ENCODE data around the gene CGNL1.

Gene CGNL1

DNA sequence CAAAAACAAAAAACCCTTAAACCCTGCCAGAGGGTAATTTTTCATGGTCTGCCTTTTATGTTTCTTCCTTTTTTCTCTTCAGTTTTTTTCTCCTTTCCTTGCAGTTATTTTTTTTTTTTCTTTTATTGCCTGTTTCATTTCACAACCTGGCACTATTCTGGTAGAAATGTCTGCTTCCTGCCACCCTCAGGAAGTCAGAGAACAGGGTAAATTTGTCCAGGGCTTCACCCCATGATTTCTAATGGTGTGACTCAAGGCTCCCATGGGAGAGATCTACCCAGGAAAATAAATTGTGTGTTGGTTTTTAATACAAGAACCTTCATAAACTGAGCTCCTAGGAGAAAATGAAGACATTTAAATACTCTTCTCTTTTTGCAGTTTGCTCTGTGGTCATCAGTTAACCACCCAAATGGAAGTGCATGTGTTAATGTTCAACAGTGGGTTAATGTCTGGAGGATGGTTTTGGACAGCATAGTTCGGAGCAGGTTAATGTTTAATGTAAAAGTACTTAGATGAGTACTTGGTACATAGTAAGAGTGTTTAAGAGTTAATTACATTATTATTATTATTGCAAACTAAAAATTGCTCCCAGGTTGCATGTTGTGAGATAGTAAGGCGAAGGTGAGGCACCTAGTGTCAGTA, 45.9 kb downstream of the CGNL1 start:
- no peak for DNase-seq (ENCODE audit: low spot score)

DNA sequence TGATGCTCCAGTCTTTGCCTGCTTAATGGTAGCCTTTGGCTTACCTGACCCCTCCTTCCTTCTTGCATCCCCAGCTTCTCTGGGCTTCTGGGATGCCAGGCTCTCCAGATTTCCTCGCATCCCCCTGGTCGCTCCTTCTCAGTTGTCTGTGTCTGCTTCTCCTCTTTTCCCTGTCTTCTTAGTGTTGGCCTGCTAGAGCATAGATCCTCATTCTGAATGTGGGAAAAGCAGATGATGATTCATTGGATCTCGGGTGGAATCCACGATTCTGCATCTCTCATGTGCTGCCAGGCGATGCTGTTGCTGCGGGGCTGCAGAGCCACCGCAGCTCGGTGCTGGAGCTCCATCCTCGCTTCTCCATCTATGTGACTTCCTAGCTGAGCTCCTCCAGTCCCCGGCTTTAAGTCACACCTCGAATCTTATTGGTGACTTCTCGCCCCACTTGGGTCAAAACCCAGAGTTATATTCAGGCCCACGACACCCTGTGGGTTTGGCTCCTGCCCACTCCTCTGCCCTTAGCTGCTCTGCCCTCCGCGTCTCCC, 47.4 kb downstream of the CGNL1 start:
- DNase-seq (ENCODE audit: low spot score), result no peak

DNA sequence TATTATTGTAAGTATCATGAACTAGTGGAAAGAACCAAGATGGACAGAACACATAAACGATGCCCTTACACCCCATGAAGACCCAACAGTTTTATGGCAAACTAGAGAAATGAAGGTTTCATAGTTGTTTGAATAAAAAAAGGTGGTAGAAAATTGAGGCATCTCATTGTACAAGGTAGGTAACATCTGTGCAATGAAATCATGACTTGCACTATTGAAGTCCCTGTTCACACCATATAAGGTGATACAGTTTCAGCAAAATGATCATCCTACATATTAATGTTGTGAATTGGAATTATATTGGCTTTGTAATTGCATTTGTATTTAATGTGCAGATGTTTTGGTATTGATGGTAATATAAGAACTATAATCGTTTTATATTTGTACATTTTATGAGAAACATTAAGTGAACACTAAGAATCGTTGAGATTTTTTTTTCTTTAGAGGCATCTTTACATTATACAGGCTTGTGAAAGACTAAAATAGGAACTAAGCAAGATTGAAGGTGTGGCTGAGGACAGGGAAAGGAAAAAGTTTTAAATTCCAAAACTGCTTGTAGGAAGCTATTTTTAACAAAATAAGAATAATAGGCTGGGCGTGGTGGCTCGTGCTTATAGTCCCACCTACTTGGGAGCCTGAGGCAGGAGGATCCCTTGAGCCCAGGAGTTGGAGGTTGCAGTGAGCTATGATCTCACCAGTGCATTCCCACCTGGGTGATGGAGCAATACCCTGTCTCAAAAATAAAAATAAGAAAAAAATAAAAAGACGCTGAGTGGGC, 48.5 kb downstream of the CGNL1 start:
- no peak for DNase-seq (ENCODE audit: low spot score)

DNA sequence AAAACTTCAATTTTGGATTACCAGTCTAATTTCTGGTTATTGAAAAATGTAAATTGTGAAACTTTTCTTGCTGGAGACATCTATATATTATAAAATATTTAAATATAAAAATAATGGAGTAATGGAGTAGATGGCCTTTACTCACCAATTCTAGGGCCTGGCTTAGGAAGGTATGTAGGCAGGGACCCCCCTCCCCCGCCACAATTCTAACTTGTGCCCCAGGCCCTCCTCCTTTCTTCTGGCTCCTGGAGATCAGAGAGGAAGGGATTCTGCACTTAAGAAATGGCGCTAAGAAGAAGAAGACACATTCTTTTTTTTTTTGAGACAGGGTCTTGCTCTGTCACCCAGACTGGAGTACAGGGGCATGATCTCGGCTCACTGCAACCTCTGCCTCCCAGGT, 49.5 kb downstream of the CGNL1 start:
- DNase-seq (ENCODE audit: low spot score), result no peak

DNA sequence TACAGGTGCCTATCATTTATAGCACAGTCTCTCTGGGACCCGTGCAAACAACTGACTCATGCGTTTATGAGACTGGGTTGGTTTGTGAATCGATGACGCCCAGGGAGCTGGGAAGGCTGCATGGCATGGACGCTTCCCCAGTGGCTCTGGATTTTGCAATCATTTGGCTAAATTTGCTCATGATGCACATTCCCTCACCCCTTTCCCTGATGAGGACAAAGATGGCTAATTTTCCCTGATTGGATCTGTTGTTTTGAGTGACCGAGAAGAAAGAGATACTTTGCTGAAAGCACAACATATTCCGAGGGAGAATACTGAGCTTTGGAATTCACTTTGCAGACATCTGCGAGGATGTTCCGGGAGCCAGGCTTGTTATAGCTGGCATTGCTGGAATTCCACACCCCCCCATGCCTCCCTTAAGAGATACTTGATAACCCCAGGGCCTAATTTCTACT, 51.1 kb downstream of the CGNL1 start:
- no peak for DNase-seq (ENCODE audit: low spot score)

DNA sequence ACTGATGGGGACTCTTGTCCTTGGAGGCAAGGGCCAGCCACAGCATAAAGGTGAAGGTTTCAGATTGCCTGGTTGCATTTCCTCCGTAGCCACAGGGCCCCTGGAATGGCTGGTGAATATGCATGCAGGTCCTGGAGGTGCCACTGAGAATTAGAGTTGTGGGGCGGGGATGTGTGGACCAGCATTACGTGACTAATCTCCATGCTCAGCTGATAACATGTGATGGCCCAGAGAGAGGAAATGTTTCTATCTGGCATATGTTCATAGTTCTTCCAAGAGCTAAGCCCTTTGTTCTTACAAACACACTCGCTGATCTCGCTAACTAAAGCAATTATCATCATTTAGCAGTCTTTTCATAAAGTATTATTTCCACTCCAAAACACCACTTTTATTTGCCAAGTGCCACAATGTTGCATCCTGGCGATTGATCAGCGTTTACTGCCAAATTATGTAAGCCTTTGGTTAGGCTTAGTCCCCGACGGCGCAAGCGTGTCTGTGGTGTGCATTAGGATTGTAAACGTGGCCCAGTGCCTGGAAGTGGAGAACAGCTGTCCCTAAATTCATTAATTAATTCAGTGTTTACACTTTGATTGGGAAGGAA, 55.9 kb downstream of the CGNL1 start:
- DNase-seq (ENCODE audit: low spot score), result peak; percentile 37

DNA sequence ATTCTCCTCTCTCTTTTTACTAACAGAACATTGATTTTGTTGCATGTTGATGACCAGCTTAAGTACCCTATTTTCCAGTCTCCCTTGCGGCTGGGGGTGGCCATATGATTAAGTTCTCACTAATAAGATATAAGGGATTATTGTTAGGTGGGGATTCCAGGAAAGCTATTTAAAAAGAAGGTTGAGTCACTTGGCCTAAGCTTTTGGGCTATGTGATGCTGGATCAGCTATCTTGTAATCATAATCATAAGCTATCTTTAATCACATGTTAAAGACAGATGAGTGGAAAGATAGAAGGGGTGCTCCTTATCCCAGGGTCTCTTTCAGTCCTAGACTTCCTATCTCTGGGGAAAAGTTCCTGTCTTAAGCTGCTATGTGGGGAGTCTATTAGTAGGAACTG, 59.9 kb downstream of the CGNL1 start:
- DNase-seq (ENCODE audit: low spot score), result no peak

DNA sequence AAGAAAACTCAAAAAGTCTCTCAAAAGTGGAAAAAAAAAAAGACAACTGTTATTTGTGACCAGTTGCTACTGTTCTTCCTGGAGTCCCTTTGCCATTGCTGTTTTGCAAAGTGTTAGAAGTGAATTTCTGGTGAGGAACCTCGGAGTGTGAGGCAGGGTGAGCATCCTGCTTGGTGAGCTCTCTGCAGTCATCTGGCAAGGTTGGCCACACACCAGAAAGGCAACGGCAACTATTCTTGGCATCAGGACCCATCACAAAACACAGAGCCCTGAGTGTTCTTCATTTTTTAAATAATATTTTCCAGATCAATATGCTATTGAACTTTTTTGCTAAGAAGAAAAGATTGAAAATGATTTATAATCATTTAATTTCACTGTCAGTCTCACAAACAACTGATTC, 60.7 kb downstream of the CGNL1 start:
- no peak for DNase-seq (ENCODE audit: low spot score)

DNA sequence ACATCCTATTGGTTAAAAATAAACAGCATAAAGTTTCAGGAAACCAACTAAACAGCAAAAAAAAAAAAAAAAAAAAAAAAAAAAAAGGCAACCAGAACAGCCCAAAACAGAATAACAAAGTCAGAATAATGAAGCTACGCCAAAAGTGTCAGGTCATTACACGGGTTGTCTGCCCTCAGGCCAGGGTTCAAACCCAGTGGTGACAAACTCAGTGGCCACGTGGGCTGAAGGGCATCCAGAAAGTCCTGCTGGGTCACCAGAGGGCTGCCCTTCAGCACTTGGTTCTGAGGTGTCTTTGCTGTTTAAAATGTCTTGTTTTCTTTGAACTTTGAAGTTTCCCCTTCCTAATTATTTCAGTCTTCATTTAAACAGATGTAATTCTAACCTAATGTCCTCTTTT, 61.3 kb downstream of the CGNL1 start:
- no peak for DNase-seq (ENCODE audit: low spot score)

DNA sequence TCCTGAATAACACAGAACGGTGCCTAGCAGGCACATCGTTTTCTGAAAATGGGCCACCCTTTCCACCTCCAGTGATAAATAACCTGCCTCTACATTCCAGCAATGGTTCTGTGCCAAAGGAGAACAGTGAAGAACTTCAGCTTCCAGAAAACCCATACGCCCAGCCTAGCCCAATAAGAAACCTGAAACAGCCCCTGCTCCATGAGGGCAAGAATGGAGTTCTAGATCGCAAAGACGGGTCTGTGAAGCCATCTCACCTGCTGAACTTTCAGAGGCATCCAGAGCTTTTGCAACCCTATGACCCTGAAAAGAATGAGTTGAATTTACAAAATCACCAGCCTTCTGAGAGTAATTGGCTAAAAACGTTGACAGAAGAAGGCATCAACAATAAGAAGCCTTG, 61.9 kb downstream of the CGNL1 start:
- DNase-seq (ENCODE audit: low spot score), result no peak

DNA sequence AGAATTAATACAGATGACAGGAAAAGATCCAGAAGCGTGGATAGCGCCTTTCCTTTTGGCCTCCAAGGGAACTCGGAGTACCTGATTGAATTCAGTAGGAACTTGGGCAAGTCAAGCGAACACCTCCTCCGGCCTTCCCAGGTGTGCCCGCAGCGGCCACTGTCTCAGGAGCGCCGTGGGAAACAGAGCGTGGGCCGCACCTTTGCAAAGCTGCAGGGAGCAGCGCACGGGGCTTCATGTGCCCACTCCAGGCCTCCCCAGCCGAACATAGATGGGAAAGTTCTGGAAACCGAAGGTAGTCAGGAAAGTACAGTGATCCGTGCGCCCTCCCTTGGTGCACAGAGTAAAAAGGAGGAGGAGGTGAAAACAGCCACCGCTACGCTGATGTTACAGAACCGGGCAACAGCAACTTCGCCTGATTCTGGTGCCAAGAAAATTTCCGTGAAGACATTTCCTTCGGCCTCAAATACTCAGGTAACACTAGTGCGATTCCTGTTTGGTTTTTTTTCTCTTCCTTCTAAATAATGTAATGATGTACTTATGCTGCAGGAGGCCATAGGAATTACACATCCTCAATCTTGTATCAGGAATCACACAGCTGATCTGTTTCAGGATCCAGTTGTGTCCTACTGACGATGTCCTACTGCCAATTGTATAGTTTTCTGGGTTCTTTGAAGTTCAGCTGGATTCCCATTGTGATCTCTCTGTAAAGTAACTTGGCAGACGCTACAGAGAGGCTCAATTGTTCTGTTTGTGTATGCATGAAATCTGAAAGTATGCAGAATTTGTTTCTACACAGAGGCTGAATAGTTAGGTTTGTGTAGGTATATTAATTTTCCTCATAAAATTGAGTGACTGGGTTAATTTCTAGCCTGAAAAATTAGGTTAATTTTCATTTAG, 63.1 kb downstream of the CGNL1 start:
- DNase-seq (ENCODE audit: low spot score), result no peak

DNA sequence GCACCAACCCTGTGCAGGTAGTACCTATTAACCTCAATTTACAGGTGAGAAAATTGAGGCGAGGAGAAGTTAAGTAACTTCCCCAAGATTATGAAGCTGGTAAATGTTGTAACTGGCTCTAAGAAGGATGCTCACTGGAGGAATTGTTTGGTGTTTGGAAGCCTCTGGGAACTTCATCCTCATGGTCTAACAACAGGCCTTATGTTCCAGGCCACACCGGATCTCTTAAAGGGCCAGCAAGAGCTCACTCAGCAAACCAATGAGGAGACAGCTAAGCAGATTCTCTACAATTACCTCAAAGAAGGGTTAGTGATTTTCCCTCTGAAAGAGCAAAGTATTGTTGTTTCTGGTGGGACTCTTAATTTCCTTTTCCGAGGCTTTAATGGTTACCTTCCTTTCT, 63.9 kb downstream of the CGNL1 start:
- no peak for DNase-seq (ENCODE audit: low spot score)

DNA sequence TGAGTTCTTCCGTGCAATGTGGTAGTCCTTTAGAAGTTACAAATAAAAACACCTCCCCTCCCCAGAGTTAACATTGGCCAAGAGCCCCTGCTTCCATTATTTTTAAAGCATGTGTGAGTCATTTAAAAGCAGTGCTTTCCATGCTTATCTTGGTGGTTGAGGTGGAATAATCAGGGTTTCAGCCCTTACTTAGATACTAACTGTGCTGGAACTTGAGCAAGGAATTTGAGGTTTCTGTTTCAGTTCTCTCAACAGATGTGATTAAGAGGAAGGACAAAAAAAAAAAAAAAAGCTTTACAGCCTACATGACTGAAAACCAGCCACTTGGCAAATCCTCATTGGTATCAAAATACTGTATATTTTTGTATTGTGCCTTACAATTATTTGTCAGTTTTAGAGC, 64.5 kb downstream of the CGNL1 start:
- no peak for DNase-seq (ENCODE audit: low spot score)

DNA sequence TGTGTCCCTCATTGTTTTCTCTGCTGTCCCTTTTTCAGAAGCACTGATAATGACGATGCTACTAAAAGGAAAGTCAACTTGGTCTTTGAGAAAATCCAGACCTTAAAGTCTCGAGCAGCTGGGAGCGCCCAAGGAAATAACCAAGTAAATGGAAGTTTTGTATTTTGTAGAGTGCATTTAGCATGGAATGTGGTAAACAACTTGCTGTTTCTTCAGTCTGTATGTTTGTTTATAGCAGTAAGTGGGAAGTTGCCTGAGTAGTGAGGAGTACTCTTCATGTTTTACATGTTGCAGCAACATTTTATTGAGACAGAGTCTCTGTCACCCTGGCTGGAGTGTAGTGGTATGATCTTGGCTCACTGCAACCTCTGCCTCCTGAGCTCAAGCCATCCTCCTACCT, 66.0 kb downstream of the CGNL1 start:
- no peak for DNase-seq (ENCODE audit: low spot score)

DNA sequence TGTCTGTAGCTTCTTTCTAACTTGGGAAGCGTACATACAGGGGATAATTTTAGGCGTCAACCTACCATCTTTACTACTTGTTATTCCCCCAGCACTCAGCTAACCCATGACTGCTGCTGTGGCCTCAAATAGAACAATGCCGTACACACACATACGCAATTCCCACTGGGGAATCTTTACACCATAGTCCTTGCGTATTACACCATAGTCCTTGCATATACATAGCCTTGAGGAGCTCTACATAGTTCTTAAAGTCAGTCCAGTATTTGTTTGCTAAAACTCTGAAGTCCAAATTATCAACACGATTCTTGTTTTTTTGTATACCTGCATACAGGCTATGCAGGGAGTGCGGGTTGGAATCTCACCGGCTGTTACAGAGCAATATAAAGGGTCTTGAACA, 67.2 kb downstream of the CGNL1 start:
- no peak for DNase-seq (ENCODE audit: low spot score)

DNA sequence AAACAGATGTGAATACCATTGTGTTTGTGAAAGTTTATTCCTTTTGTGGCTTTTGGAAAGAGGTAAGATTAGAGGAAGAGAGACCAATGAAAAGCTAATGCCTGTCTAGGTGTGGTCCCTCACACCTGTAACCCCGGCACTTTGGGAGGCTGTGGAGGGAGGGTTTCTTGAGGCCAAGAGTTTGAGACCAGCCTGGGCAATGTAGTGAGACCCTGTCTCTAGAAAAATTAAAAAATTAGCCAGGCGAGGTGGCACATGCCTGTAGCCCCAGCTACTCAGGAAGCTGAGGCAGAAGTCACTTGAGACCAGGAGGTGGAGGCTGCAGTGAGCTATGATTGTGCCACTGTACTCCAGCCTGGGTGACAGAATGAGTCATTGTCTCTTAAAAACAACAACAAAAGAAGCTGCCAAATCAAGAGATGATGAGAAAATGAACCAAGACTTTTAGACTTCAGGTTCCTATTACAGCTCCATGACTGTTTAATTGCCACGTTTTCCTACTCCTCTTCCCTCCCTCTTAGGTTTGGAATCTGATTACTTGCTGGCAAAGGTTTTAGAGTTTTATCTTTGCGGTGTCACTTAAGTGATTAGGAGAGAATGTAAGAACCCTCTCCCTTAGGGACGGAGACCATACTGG, 68.7 kb downstream of the CGNL1 start:
- DNase-seq (ENCODE audit: low spot score), result no peak

DNA sequence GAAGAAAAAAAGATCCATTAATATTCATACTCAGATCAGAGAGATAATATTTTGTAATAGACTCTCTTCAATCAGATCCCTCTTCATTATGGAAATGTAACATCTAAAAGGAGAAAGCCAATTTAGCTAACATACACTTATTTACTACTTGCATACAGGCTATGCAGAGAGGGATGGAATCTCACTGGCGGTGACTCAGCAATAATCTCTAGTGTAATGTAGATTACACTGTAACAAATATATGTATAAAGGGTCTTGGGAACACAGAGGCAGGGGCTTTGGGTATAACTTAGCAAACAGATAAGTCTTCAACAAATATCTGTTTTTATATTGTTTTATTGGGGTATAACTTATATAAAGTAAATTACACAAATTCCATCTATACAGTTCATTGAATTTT, 69.6 kb downstream of the CGNL1 start:
- DNase-seq (ENCODE audit: low spot score), result no peak

DNA sequence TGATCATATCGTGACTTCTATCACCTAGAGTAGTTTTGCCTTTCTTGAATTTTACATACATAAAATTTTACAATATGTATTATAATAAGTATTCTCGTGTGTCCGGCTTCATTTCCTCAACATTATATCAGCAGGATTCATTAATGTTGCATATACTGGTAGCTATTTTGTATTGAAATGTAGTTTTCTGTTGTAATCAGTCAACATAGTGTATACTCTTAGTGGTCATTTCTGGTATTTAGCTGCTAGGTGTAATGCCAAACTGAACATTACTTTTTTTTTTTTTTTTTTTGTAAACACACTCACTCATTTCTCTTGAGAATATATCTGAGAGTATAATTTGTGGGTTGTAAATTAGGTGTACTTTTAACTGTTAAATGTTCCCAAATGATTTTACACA, 70.1 kb downstream of the CGNL1 start:
- DNase-seq (ENCODE audit: low spot score), result no peak

DNA sequence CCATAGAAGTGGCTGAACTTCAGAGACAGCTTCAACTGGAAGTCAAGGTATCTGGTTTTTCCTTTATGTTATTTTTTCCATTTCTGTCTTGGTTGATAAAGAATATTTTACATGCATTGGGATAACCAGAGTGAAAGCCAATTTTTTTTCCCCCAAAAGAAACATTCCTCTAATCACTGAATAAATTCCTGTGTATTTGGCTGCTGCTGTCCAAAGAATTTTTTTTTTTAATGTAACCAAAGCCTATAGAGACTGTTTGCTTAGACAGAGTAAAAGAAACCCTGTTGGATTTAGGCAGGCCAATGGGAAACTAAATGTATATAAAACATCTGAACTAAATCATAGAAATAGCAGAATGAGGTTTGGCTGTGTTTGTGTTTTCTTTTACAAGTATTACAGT, 75.2 kb downstream of the CGNL1 start:
- DNase-seq (ENCODE audit: low spot score), result no peak

DNA sequence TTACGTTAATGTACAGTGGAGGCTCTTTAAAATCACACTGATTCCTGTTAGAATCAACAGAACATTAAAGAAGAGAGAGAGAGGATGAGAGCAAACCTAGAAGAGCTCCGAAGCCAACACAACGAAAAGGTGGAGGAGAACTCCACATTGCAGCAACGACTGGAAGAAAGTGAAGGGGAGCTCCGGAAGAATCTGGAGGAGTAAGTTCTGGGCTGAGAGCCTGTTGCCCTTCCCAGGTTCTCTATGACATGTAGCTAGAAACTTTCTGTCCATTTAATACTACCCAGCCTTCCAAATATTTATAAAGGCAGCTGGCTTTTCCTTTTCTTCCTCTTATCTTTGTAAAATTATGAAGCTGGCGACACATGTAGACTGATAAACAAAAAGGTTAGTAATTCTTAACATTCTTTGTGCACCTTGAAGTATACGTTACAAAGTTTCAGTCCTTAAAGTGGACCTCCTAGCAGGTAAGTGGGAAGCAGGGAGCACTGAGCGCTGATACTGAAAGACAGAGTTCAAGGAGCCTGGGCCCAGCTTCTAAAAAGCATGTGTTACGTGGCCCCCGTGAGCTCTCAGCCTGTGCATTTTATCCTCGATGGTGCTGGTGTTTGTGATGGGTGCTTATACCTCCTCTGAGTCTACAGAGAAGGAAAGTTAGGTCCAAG, 75.9 kb downstream of the CGNL1 start:
- no peak for DNase-seq (ENCODE audit: low spot score)

DNA sequence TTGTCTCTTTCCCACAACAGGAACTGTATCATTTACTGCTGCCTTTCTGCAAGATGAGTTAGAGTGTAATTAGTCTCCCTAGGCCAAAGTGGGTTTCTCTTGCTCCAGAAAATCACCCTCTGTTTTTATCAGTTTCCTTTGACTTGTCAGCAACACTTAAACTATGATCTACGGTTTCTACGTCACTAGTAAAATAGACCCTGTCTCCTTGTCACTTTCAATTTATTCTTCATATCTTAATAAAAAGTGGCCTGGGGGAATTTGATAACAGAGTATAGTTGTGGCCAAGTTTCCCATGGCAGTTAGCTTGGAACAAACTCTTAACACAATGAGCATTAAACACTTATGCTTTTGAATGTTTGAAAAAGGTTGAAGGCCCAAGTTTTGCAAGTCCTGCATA, 79.6 kb downstream of the CGNL1 start:
- no peak for DNase-seq (ENCODE audit: low spot score)
